Measurements from ENCODE around the gene XNDC1N. TPM values are rescaled to one million over a fixed set of nuclear protein-coding genes. Genes with fewer than 3 reads are reported as not detected.

XNDC1N gene
- total and polyA plus RNA-seq, 2 experiments from 2014 or later: 3.9 to 4.6 TPM

Other genes with a start within 250 kb of the XNDC1N start
- gene DEFB108B, start 95.4 kb downstream of the XNDC1N start, total RNA-seq (2014; rRNA removed; shearing (Covaris generic)): not detected in 2 replicates
- not detected in 2 replicates for gene DEFB108B, start 95.4 kb downstream of the XNDC1N start, polyA plus RNA-seq (2016; fragmentation: Nextera tagmentation; extraction: Ambion mirVana)
- gene DEFB131B, start 50.1 kb downstream of the XNDC1N start, total RNA-seq (2014; rRNA removed; shearing (Covaris generic)): not detected in 2 replicates
- not detected in 2 replicates for gene DEFB131B, start 50.1 kb downstream of the XNDC1N start, polyA plus RNA-seq (2016; fragmentation: Nextera tagmentation; extraction: Ambion mirVana)
- 20.3 and 27.4 TPM in 2 replicates for gene RNF121, start 452 bp upstream of the XNDC1N start, total RNA-seq (2014; rRNA removed; shearing (Covaris generic))
- gene RNF121, start 452 bp upstream of the XNDC1N start, polyA plus RNA-seq (2016; fragmentation: Nextera tagmentation; extraction: Ambion mirVana): 18.1 and 19.9 TPM in 2 replicates
- gene IL18BP, start 70.3 kb upstream of the XNDC1N start, total RNA-seq (2014; rRNA removed; shearing (Covaris generic)): 2.5 and 4.8 TPM in 2 replicates
- 0.14 and 0.44 TPM in 2 replicates for gene IL18BP, start 70.3 kb upstream of the XNDC1N start, polyA plus RNA-seq (2016; fragmentation: Nextera tagmentation; extraction: Ambion mirVana)
- gene NUMA1, start 151.9 kb upstream of the XNDC1N start, total RNA-seq (2014; rRNA removed; shearing (Covaris generic)): 124 and 149 TPM in 2 replicates
- 48.7 and 51.5 TPM in 2 replicates for gene NUMA1, start 151.9 kb upstream of the XNDC1N start, polyA plus RNA-seq (2016; fragmentation: Nextera tagmentation; extraction: Ambion mirVana)
- 7.1 and 7.8 TPM in 2 replicates for gene LRRC51, start 152.3 kb upstream of the XNDC1N start, total RNA-seq (2014; rRNA removed; shearing (Covaris generic))
- gene LRRC51, start 152.3 kb upstream of the XNDC1N start, polyA plus RNA-seq (2016; fragmentation: Nextera tagmentation; extraction: Ambion mirVana): 7.5 and 9.4 TPM in 2 replicates
- 122 and 132 TPM in 2 replicates for gene LAMTOR1, start 174.7 kb upstream of the XNDC1N start, total RNA-seq (2014; rRNA removed; shearing (Covaris generic))
- 142 and 145 TPM in 2 replicates for gene LAMTOR1, start 174.7 kb upstream of the XNDC1N start, polyA plus RNA-seq (2016; fragmentation: Nextera tagmentation; extraction: Ambion mirVana)
- not detected in 2 replicates for gene TOMT, start 177.3 kb upstream of the XNDC1N start, total RNA-seq (2014; rRNA removed; shearing (Covaris generic))
- not detected in 2 replicates for gene TOMT, start 177.3 kb upstream of the XNDC1N start, polyA plus RNA-seq (2016; fragmentation: Nextera tagmentation; extraction: Ambion mirVana)
- gene ANAPC15, start 184.1 kb upstream of the XNDC1N start, total RNA-seq (2014; rRNA removed; shearing (Covaris generic)): 38.7 TPM in 2 replicates
- 57.5 and 62.4 TPM in 2 replicates for gene ANAPC15, start 184.1 kb upstream of the XNDC1N start, polyA plus RNA-seq (2016; fragmentation: Nextera tagmentation; extraction: Ambion mirVana)
- 0.43 and 4.3 TPM in 2 replicates for gene FOLR3, start 207.1 kb upstream of the XNDC1N start, total RNA-seq (2014; rRNA removed; shearing (Covaris generic))
- gene FOLR3, start 207.1 kb upstream of the XNDC1N start, polyA plus RNA-seq (2016; fragmentation: Nextera tagmentation; extraction: Ambion mirVana): 0.93 and 1.8 TPM in 2 replicates

Data from GM23248 (cell line).